ENCODE measurements around the gene KIF12.
"Not testable (repeated sequence)": the region's sequence is repeated elsewhere in the genome, so short reads cannot be mapped to it uniquely, and the experiment has no call there.

The KIF12 gene

GRCh38 chr9:114086009-114086408, 13.1 kb downstream of the KIF12 start:
- DNase-seq (ENCODE audit: low read depth in 1 of 2, low spot score in 1 of 2), result no peak

- no peak for DNase-seq (ENCODE audit: low read depth in 1 of 2, low spot score in 1 of 2)
Observed at GRCh38 chr9:114085387-114085789, 13.7 kb downstream of the KIF12 start.

GRCh38 chr9:114084282-114085073, 14.6 kb downstream of the KIF12 start:
- DNase-seq (ENCODE audit: low read depth in 1 of 2, low spot score in 1 of 2), result no peak

- DNase-seq (ENCODE audit: low read depth in 1 of 2, low spot score in 1 of 2), result no peak
Observed at GRCh38 chr9:114083666-114084065, 15.4 kb downstream of the KIF12 start.

- DNase-seq (ENCODE audit: low read depth in 1 of 2, low spot score in 1 of 2), result not testable (repeated sequence)
Observed at GRCh38 chr9:114082763-114083412, 16.2 kb downstream of the KIF12 start.

- DNase-seq (ENCODE audit: low read depth in 1 of 2, low spot score in 1 of 2), result peak; percentile 57 to 83
Observed at GRCh38 chr9:114082017-114082762, 16.9 kb downstream of the KIF12 start.

- no peak for DNase-seq (ENCODE audit: low read depth in 1 of 2, low spot score in 1 of 2)
Observed at GRCh38 chr9:114081441-114082016, 17.6 kb downstream of the KIF12 start.

GRCh38 chr9:114080773-114081440, 18.2 kb downstream of the KIF12 start:
- DNase-seq (ENCODE audit: low read depth in 1 of 2, low spot score in 1 of 2), result no peak

- no peak for DNase-seq (ENCODE audit: low read depth in 1 of 2, low spot score in 1 of 2)
Observed at GRCh38 chr9:114080195-114080772, 18.8 kb downstream of the KIF12 start.

- DNase-seq (ENCODE audit: low read depth in 1 of 2, low spot score in 1 of 2), result no peak
Observed at GRCh38 chr9:114078781-114079156, 20.3 kb downstream of the KIF12 start.

GRCh38 chr9:114078021-114078780, 20.9 kb downstream of the KIF12 start, which contains the start of gene AMBP:
Gene AMBP, minus strand, starts transcription at chr9:114078300. Its CDS starts 91 bp downstream, at chr9:114078209.
- DNase-seq (ENCODE audit: low read depth in 1 of 2, low spot score in 1 of 2), result no peak

GRCh38 chr9:114077162-114077837, 21.8 kb downstream of the KIF12 start:
- no peak for DNase-seq (ENCODE audit: low read depth in 1 of 2, low spot score in 1 of 2)

GRCh38 chr9:114076237-114077161, 22.6 kb downstream of the KIF12 start:
- no peak for DNase-seq (ENCODE audit: low read depth in 1 of 2, low spot score in 1 of 2)

- no peak for DNase-seq (ENCODE audit: low read depth in 1 of 2, low spot score in 1 of 2)
Observed at GRCh38 chr9:114075602-114076001, 23.5 kb downstream of the KIF12 start.

GRCh38 chr9:114072184-114073140, 26.6 kb downstream of the KIF12 start:
- DNase-seq (ENCODE audit: low read depth in 1 of 2, low spot score in 1 of 2), result no peak

GRCh38 chr9:114071197-114071795, 27.8 kb downstream of the KIF12 start:
- DNase-seq (ENCODE audit: low read depth in 1 of 2, low spot score in 1 of 2), result no peak

All from activated CD4-positive, alpha-beta T cell treated with anti-CD3 and anti-CD28 coated beads, Interleukin-2, amount 50 U/mL, for 24 hours (primary cell).